Neural cell (in vitro differentiated cells): ENCODE measurements around the gene ZNF322. TPM values are rescaled to one million over a fixed set of nuclear protein-coding genes. Genes with fewer than 3 reads are reported as not detected.

ENCODE experiments used
- H2AFZ ChIP-seq: fragments of 200-600, 300-800 bp; sonication (generic), shearing (Covaris generic); 2 replicates; pipeline ENCODE4 v1.6.0; 2014; ENCODE audit warnings: low read depth, mild to moderate bottlenecking, antibody characterized with exemption, low read length, moderate library complexity
- H3F3A ChIP-seq: fragments of 200-600 bp; shearing (Covaris generic); 2 replicates; pipeline ENCODE4 v1.6.1; 2016; ENCODE audit warnings: mild to moderate bottlenecking, moderate library complexity, mixed read lengths, antibody characterized with exemption, low read length; ENCODE audit not compliant: insufficient read depth, poor library complexity, severe bottlenecking
- H3K27ac ChIP-seq: fragments of 200-600, 300-800 bp; sonication (generic), shearing (Covaris generic); 2 replicates; pipeline ENCODE4 v1.5.1; 2014; ENCODE audit warnings: mild to moderate bottlenecking, low read length, moderate library complexity
- H3K27me3 ChIP-seq: fragments of 300-800, 200-600 bp; sonication (generic), shearing (Covaris generic); 2 replicates; pipeline ENCODE4 v1.6.0; 2014; ENCODE audit warnings: mild to moderate bottlenecking, low read depth, low read length, moderate library complexity; ENCODE audit not compliant: insufficient read depth
- H3K36me3 ChIP-seq: fragments of 300-800, 200-600 bp; sonication (generic), shearing (Covaris generic); 2 replicates; pipeline ENCODE4 v1.5.1; 2014; ENCODE audit warnings: mild to moderate bottlenecking, antibody characterized with exemption, low read length, moderate library complexity; ENCODE audit not compliant: insufficient read depth
- H3K4me2 ChIP-seq: fragments of 300-800, 200-600 bp; sonication (generic), shearing (Covaris generic); 2 replicates; pipeline ENCODE4 v1.6.0; 2014; ENCODE audit warnings: mild to moderate bottlenecking, low read length
- H3K4me3 ChIP-seq: fragments of 300-800, 200-600 bp; sonication (generic), shearing (Covaris generic); 2 replicates; pipeline ENCODE4 v1.5.1; 2014; ENCODE audit warnings: mild to moderate bottlenecking, low read length, moderate library complexity
- H3K79me2 ChIP-seq: fragments of 200-600 bp; shearing (Covaris generic); replicated peaks from 2 replicates; pipeline ENCODE4 v1.6.0; 2014; ENCODE audit warnings: mild to moderate bottlenecking, low read length, moderate library complexity; ENCODE audit not compliant: insufficient read depth
- H3K9ac ChIP-seq: fragments of 300-800, 200-600 bp; sonication (generic), shearing (Covaris generic); 2 replicates; pipeline ENCODE4 v1.6.1; 2016; ENCODE audit warnings: mild to moderate bottlenecking, low read length, mixed read lengths
- H3K9me2 ChIP-seq: fragments of 200-600 bp; shearing (Covaris generic); 2 replicates; pipeline ENCODE4 v1.6.1; 2016; ENCODE audit warnings: mild to moderate bottlenecking, low read length, mixed read lengths; ENCODE audit not compliant: insufficient read depth
- H3K9me3 ChIP-seq: fragments of 200-600, 300-800 bp; sonication (generic), shearing (Covaris generic); 2 replicates; pipeline ENCODE4 v1.6.1; 2016; ENCODE audit warnings: mild to moderate bottlenecking, mixed run types, low read length, moderate library complexity, mixed read lengths
- H4K20me1 ChIP-seq: fragments of 200-600 bp; shearing (Covaris generic); 2 replicates; pipeline ENCODE4 v1.6.1; 2016; ENCODE audit warnings: mild to moderate bottlenecking, mixed run types; ENCODE audit not compliant: insufficient read depth
- EP300 ChIP-seq: fragments of 450-650 bp; conservative IDR thresholded peaks from 2 replicates; pipeline ENCODE4 v1.6.1; 2014; ENCODE audit warnings: antibody characterized with exemption, mild to moderate bottlenecking, moderate library complexity; ENCODE audit not compliant: poor library complexity, severe bottlenecking
- EZH2 ChIP-seq: fragments of 200-600, 300-800 bp; shearing (Covaris generic), sonication (generic); IDR thresholded peaks from 2 replicates; pipeline ENCODE4 v1.6.1; 2014; ENCODE audit warnings: antibody characterized with exemption, low read length, borderline replicate concordance, mild to moderate bottlenecking; ENCODE audit not compliant: insufficient read depth, poor library complexity, severe bottlenecking
- MXI1 ChIP-seq: fragments of 450-650 bp; conservative IDR thresholded peaks from 2 replicates; pipeline ENCODE4 v1.6.1; 2014; ENCODE audit warnings: antibody characterized with exemption, mild to moderate bottlenecking; ENCODE audit not compliant: poor library complexity, severe bottlenecking
- POLR2AphosphoS5 ChIP-seq: IDR thresholded peaks from 2 replicates; pipeline ENCODE4 v1.6.1; 2012
- RAD21 ChIP-seq: fragments of 450-650 bp; conservative IDR thresholded peaks from 2 replicates; pipeline ENCODE4 v1.6.1; 2014; ENCODE audit warnings: antibody characterized with exemption, mild to moderate bottlenecking, moderate library complexity
- REST ChIP-seq: IDR thresholded peaks from 2 replicates; pipeline ENCODE4 v1.6.1; 2012; ENCODE audit warnings: borderline replicate concordance
- SMC3 ChIP-seq: fragments of 450-650 bp; conservative IDR thresholded peaks from 2 replicates; pipeline ENCODE4 v1.6.1; 2014; ENCODE audit warnings: antibody characterized with exemption, mild to moderate bottlenecking, moderate library complexity; ENCODE audit not compliant: poor library complexity
- TAF1 ChIP-seq: IDR thresholded peaks from 2 replicates; pipeline ENCODE4 v1.6.1; 2012; ENCODE audit warnings: low read depth
- polyA plus RNA-seq: library from polyadenylated mRNA; depleted of rRNA; stranded (reverse); fragments of >200 nt; gene quantifications from 2 replicates; pipeline ENCODE4 v1.2.3, GENCODE V29; 2014
- TF ChIP-seq, protein P1 (sequence below): fragments of 450-650 bp; IDR thresholded peaks from 2 replicates; pipeline ENCODE4 v1.5.1; 2014; ENCODE audit warnings: antibody characterized with exemption, mild to moderate bottlenecking, moderate library complexity; ENCODE audit not compliant: poor library complexity, severe bottlenecking

ZNF322 gene
- polyA plus RNA-seq, 1 donor from 2014 or later: 29.4 TPM

GRCh38 chr6:26599591-26599990 lies 60.0 kb downstream of the ZNF322 start:
- Histone ChIP-seq H3K9ac (no peak overlapping the region), H3K27me3 (peaks cover 9% of the 10 kb centered on the region), H2AFZ (no peak overlapping the region), H3F3A (peaks cover 7% of the 10 kb centered on the region), H3K27ac (no peak overlapping the region), H3K9me2 (no peaks in the 10 kb centered on the region), H3K9me3 (no peaks in the 10 kb centered on the region), H3K4me3 (no peak overlapping the region), H4K20me1 (no peaks in the 10 kb centered on the region), H3K36me3 (no peaks in the 10 kb centered on the region), H3K4me2 (no peak overlapping the region), H3K79me2 (peaks cover 10% of the 10 kb centered on the region)
- no peak for TF ChIP-seq TAF1
- TF ChIP-seq POLR2AphosphoS5: no peak
- no peak for TF ChIP-seq SMC3
- no peak for TF ChIP-seq EZH2
- no peak for TF ChIP-seq REST
- no peak for TF ChIP-seq MXI1

- Histone ChIP-seq H3K9me3 (no peaks in the 10 kb centered on the region), H4K20me1 (no peaks in the 10 kb centered on the region), H3K4me2 (no peak overlapping the region), H3K9me2 (no peaks in the 10 kb centered on the region), H3K27ac (no peak overlapping the region), H3F3A (peaks cover 7% of the 10 kb centered on the region), H3K36me3 (no peaks in the 10 kb centered on the region), H3K9ac (no peak overlapping the region), H3K79me2 (peaks cover 10% of the 10 kb centered on the region), H3K27me3 (peaks cover 14% of the 10 kb centered on the region), H3K4me3 (no peak overlapping the region), H2AFZ (no peak overlapping the region)
- TF ChIP-seq SMC3 (no peak), MXI1 (no peak), POLR2AphosphoS5 (no peak), RAD21 (no peak), EZH2 (no peak), EP300 (no peak), TAF1 (no peak), REST (no peak)
- TF ChIP-seq, protein P1, sequence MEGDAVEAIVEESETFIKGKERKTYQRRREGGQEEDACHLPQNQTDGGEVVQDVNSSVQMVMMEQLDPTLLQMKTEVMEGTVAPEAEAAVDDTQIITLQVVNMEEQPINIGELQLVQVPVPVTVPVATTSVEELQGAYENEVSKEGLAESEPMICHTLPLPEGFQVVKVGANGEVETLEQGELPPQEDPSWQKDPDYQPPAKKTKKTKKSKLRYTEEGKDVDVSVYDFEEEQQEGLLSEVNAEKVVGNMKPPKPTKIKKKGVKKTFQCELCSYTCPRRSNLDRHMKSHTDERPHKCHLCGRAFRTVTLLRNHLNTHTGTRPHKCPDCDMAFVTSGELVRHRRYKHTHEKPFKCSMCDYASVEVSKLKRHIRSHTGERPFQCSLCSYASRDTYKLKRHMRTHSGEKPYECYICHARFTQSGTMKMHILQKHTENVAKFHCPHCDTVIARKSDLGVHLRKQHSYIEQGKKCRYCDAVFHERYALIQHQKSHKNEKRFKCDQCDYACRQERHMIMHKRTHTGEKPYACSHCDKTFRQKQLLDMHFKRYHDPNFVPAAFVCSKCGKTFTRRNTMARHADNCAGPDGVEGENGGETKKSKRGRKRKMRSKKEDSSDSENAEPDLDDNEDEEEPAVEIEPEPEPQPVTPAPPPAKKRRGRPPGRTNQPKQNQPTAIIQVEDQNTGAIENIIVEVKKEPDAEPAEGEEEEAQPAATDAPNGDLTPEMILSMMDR: no peak
Observed at GRCh38 chr6:26599134-26599533, 60.4 kb downstream of the ZNF322 start.
